Neural cell (in vitro differentiated cells): ENCODE data around the gene APOC3. TPM values are rescaled to one million over a fixed set of nuclear protein-coding genes. Genes with fewer than 3 reads are reported as not detected.

Experiments used
- H2AFZ ChIP-seq: fragments of 200-600, 300-800 bp; sonication (generic), shearing (Covaris generic); 2 replicates; pipeline ENCODE4 v1.6.0; 2014; ENCODE audit warnings: low read depth, mild to moderate bottlenecking, antibody characterized with exemption, low read length, moderate library complexity
- H3F3A ChIP-seq: fragments of 200-600 bp; shearing (Covaris generic); 2 replicates; pipeline ENCODE4 v1.6.1; 2016; ENCODE audit warnings: mild to moderate bottlenecking, moderate library complexity, mixed read lengths, antibody characterized with exemption, low read length; ENCODE audit not compliant: insufficient read depth, poor library complexity, severe bottlenecking
- H3K27ac ChIP-seq: fragments of 200-600, 300-800 bp; sonication (generic), shearing (Covaris generic); 2 replicates; pipeline ENCODE4 v1.5.1; 2014; ENCODE audit warnings: mild to moderate bottlenecking, low read length, moderate library complexity
- H3K27me3 ChIP-seq: fragments of 300-800, 200-600 bp; sonication (generic), shearing (Covaris generic); 2 replicates; pipeline ENCODE4 v1.6.0; 2014; ENCODE audit warnings: mild to moderate bottlenecking, low read depth, low read length, moderate library complexity; ENCODE audit not compliant: insufficient read depth
- H3K36me3 ChIP-seq: fragments of 300-800, 200-600 bp; sonication (generic), shearing (Covaris generic); 2 replicates; pipeline ENCODE4 v1.5.1; 2014; ENCODE audit warnings: mild to moderate bottlenecking, antibody characterized with exemption, low read length, moderate library complexity; ENCODE audit not compliant: insufficient read depth
- H3K4me2 ChIP-seq: fragments of 300-800, 200-600 bp; sonication (generic), shearing (Covaris generic); 2 replicates; pipeline ENCODE4 v1.6.0; 2014; ENCODE audit warnings: mild to moderate bottlenecking, low read length
- H3K4me3 ChIP-seq: fragments of 300-800, 200-600 bp; sonication (generic), shearing (Covaris generic); 2 replicates; pipeline ENCODE4 v1.5.1; 2014; ENCODE audit warnings: mild to moderate bottlenecking, low read length, moderate library complexity
- H3K79me2 ChIP-seq: fragments of 200-600 bp; shearing (Covaris generic); replicated peaks from 2 replicates; pipeline ENCODE4 v1.6.0; 2014; ENCODE audit warnings: mild to moderate bottlenecking, low read length, moderate library complexity; ENCODE audit not compliant: insufficient read depth
- H3K9ac ChIP-seq: fragments of 300-800, 200-600 bp; sonication (generic), shearing (Covaris generic); 2 replicates; pipeline ENCODE4 v1.6.1; 2016; ENCODE audit warnings: mild to moderate bottlenecking, low read length, mixed read lengths
- H3K9me2 ChIP-seq: fragments of 200-600 bp; shearing (Covaris generic); 2 replicates; pipeline ENCODE4 v1.6.1; 2016; ENCODE audit warnings: mild to moderate bottlenecking, low read length, mixed read lengths; ENCODE audit not compliant: insufficient read depth
- H3K9me3 ChIP-seq: fragments of 200-600, 300-800 bp; sonication (generic), shearing (Covaris generic); 2 replicates; pipeline ENCODE4 v1.6.1; 2016; ENCODE audit warnings: mild to moderate bottlenecking, mixed run types, low read length, moderate library complexity, mixed read lengths
- H4K20me1 ChIP-seq: fragments of 200-600 bp; shearing (Covaris generic); 2 replicates; pipeline ENCODE4 v1.6.1; 2016; ENCODE audit warnings: mild to moderate bottlenecking, mixed run types; ENCODE audit not compliant: insufficient read depth
- EP300 ChIP-seq: fragments of 450-650 bp; conservative IDR thresholded peaks from 2 replicates; pipeline ENCODE4 v1.6.1; 2014; ENCODE audit warnings: antibody characterized with exemption, mild to moderate bottlenecking, moderate library complexity; ENCODE audit not compliant: poor library complexity, severe bottlenecking
- EZH2 ChIP-seq: fragments of 200-600, 300-800 bp; shearing (Covaris generic), sonication (generic); IDR thresholded peaks from 2 replicates; pipeline ENCODE4 v1.6.1; 2014; ENCODE audit warnings: antibody characterized with exemption, low read length, borderline replicate concordance, mild to moderate bottlenecking; ENCODE audit not compliant: insufficient read depth, poor library complexity, severe bottlenecking
- MXI1 ChIP-seq: fragments of 450-650 bp; conservative IDR thresholded peaks from 2 replicates; pipeline ENCODE4 v1.6.1; 2014; ENCODE audit warnings: antibody characterized with exemption, mild to moderate bottlenecking; ENCODE audit not compliant: poor library complexity, severe bottlenecking
- POLR2AphosphoS5 ChIP-seq: IDR thresholded peaks from 2 replicates; pipeline ENCODE4 v1.6.1; 2012
- RAD21 ChIP-seq: fragments of 450-650 bp; conservative IDR thresholded peaks from 2 replicates; pipeline ENCODE4 v1.6.1; 2014; ENCODE audit warnings: antibody characterized with exemption, mild to moderate bottlenecking, moderate library complexity
- SMC3 ChIP-seq: fragments of 450-650 bp; conservative IDR thresholded peaks from 2 replicates; pipeline ENCODE4 v1.6.1; 2014; ENCODE audit warnings: antibody characterized with exemption, mild to moderate bottlenecking, moderate library complexity; ENCODE audit not compliant: poor library complexity
- TAF1 ChIP-seq: IDR thresholded peaks from 2 replicates; pipeline ENCODE4 v1.6.1; 2012; ENCODE audit warnings: low read depth
- polyA plus RNA-seq: library from polyadenylated mRNA; depleted of rRNA; stranded (reverse); fragments of >200 nt; gene quantifications from 2 replicates; pipeline ENCODE4 v1.2.3, GENCODE V29; 2014
- TF ChIP-seq, protein P1 (sequence below): IDR thresholded peaks from 2 replicates; pipeline ENCODE4 v1.6.1; 2012; ENCODE audit warnings: borderline replicate concordance
- TF ChIP-seq, protein P2 (sequence below): fragments of 450-650 bp; IDR thresholded peaks from 2 replicates; pipeline ENCODE4 v1.5.1; 2014; ENCODE audit warnings: antibody characterized with exemption, mild to moderate bottlenecking, moderate library complexity; ENCODE audit not compliant: poor library complexity, severe bottlenecking

APOC3 gene
- polyA plus RNA-seq, 1 donor from 2014 or later: not detected

DNA sequence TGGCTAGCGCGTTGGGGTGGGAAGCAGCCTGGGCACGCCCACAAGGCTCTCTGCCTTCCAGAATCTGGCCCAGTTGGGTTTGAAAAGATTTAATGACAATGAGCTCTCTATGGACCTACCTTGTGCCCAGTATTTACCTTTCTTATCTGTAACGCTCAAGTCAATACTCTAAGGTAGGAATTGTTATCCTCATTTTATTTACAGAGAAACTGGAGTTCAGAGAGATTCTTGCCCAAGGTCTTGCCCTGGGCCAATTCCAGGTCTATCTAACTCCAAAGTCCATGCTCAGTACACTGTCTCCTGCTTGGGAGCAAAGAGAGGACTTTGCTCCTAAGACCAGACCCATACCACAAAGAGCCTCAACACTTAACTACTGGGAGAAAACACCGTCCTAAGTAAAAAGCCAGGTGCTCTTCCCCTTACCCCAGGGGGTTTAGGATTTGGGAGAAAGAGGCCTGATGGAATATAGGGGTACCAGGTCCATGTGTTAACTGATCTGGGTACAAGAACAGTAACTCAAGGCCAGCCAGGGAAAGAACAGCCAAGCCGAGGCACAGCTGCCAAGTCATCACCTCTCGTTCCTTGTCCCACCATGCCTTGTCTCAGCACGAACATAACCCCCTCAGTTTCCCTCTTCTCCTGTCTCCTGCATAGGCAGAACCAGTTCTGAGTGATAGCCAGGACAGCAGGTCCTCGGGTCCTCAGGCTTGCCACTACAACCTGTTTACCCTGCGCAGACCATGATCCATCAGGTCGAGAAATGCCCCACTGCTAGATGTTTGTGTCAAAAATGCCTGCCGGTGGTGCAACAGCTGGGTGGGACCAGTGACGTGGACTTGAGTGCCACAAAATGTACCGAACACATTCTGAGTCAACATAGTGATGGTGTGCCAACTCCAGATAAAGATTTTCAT lies 21.2 kb upstream of the APOC3 start:
- no peak overlapping the region for H3K4me2 ChIP-seq
- no peaks in the 10 kb centered on the region for H4K20me1 ChIP-seq
- no peak overlapping the region for H2AFZ ChIP-seq

DNA sequence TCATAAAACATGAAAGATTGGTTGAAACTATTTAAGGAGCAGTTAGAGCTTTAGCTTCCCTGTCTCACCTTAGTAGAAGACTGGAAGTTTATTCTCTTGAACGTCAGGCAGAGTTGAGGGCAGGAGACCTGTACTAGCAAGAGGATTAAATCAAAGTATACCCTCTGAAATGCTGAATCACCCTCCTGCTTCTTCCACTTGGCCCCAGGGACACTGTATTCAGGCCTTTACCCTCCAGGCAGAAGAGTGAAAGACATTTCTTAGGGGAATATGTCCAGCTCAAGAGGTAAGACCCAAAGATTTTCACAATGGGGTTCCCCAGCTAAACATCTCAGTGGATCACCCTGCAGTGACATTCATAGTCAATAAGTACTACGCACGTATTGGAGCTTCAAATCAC lies 18.5 kb upstream of the APOC3 start:
- no peaks in the 10 kb centered on the region for H3K9me2 ChIP-seq
- no peak overlapping the region for H3K9ac ChIP-seq
- no peak overlapping the region for H3K4me2 ChIP-seq
- H4K20me1 ChIP-seq: no peaks in the 10 kb centered on the region
- no peaks in the 10 kb centered on the region for H3K79me2 ChIP-seq
- H3K4me3 ChIP-seq: no peak overlapping the region
- H3K27ac ChIP-seq: no peak overlapping the region
- no peaks in the 10 kb centered on the region for H3F3A ChIP-seq
- TF ChIP-seq POLR2AphosphoS5: no peak
- TF ChIP-seq SMC3: no peak
- TF ChIP-seq MXI1: no peak
- TF ChIP-seq EP300: no peak
- TF ChIP-seq, protein P1, sequence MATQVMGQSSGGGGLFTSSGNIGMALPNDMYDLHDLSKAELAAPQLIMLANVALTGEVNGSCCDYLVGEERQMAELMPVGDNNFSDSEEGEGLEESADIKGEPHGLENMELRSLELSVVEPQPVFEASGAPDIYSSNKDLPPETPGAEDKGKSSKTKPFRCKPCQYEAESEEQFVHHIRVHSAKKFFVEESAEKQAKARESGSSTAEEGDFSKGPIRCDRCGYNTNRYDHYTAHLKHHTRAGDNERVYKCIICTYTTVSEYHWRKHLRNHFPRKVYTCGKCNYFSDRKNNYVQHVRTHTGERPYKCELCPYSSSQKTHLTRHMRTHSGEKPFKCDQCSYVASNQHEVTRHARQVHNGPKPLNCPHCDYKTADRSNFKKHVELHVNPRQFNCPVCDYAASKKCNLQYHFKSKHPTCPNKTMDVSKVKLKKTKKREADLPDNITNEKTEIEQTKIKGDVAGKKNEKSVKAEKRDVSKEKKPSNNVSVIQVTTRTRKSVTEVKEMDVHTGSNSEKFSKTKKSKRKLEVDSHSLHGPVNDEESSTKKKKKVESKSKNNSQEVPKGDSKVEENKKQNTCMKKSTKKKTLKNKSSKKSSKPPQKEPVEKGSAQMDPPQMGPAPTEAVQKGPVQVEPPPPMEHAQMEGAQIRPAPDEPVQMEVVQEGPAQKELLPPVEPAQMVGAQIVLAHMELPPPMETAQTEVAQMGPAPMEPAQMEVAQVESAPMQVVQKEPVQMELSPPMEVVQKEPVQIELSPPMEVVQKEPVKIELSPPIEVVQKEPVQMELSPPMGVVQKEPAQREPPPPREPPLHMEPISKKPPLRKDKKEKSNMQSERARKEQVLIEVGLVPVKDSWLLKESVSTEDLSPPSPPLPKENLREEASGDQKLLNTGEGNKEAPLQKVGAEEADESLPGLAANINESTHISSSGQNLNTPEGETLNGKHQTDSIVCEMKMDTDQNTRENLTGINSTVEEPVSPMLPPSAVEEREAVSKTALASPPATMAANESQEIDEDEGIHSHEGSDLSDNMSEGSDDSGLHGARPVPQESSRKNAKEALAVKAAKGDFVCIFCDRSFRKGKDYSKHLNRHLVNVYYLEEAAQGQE: no peak
- H3K9me3 ChIP-seq: no peaks in the 10 kb centered on the region
- no peaks in the 10 kb centered on the region for H3K27me3 ChIP-seq
- H2AFZ ChIP-seq: no peak overlapping the region
- H3K36me3 ChIP-seq: no peaks in the 10 kb centered on the region

More for the DNA sequence above, 21.2 kb upstream of the APOC3 start:
- no peak overlapping the region for H3K27ac ChIP-seq
- H3K36me3 ChIP-seq: no peaks in the 10 kb centered on the region
- H3K9ac ChIP-seq: no peak overlapping the region
- H3F3A ChIP-seq: no peaks in the 10 kb centered on the region
- H3K27me3 ChIP-seq: no peaks in the 10 kb centered on the region
- no peaks in the 10 kb centered on the region for H3K79me2 ChIP-seq
- H3K9me2 ChIP-seq: no peaks in the 10 kb centered on the region
- no peak overlapping the region for H3K4me3 ChIP-seq
- no peaks in the 10 kb centered on the region for H3K9me3 ChIP-seq
- TF ChIP-seq, protein P2, sequence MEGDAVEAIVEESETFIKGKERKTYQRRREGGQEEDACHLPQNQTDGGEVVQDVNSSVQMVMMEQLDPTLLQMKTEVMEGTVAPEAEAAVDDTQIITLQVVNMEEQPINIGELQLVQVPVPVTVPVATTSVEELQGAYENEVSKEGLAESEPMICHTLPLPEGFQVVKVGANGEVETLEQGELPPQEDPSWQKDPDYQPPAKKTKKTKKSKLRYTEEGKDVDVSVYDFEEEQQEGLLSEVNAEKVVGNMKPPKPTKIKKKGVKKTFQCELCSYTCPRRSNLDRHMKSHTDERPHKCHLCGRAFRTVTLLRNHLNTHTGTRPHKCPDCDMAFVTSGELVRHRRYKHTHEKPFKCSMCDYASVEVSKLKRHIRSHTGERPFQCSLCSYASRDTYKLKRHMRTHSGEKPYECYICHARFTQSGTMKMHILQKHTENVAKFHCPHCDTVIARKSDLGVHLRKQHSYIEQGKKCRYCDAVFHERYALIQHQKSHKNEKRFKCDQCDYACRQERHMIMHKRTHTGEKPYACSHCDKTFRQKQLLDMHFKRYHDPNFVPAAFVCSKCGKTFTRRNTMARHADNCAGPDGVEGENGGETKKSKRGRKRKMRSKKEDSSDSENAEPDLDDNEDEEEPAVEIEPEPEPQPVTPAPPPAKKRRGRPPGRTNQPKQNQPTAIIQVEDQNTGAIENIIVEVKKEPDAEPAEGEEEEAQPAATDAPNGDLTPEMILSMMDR: no peak
- TF ChIP-seq EP300 (no peak), SMC3 (no peak), MXI1 (no peak), EZH2 (no peak), POLR2AphosphoS5 (no peak), RAD21 (no peak), TAF1 (no peak)
- TF ChIP-seq, protein P1: no peak
